Activated CD8-positive, alpha-beta T cell treated with anti-CD3 and anti-CD28 coated beads for 36 hours (primary cell): ENCODE results near the gene CDH5. TPM values are rescaled to one million over a fixed set of nuclear protein-coding genes. Genes with fewer than 3 reads are reported as not detected.

ENCODE experiments used
- ATAC-seq: fragments of 200-7000 bp; cut with Tn5 transposase; one replicate; pipeline ENCODE4 v1.10.0; 2021; ENCODE audit warnings: mild to moderate bottlenecking, moderate library complexity
- CTCF ChIA-PET: fragments of 350-600 bp; sonication (Branson Sonifier 250); formaldehyde crosslinking; loops from one replicate; lab custom pipeline; 2021; ENCODE audit warnings: antibody characterized with exemption; lab: Charles Lee
- POLR2A ChIA-PET: fragments of 350-600 bp; sonication (Branson Sonifier 250); formaldehyde crosslinking; loops from one replicate; lab custom pipeline; 2021; ENCODE audit warnings: antibody characterized with exemption; lab: Charles Lee
- DNase-seq: peaks from one replicate; pipeline ENCODE4 v3.0.0-alpha.2; 2020
- H3K27ac Mint-ChIP-seq: one replicate; pipeline ENCODE4 v1.8.0; 2021; ENCODE audit warnings: mild to moderate bottlenecking, mixed read lengths
- H3K27me3 Mint-ChIP-seq: one replicate; pipeline ENCODE4 v1.8.0; 2021; ENCODE audit warnings: mixed read lengths
- H3K36me3 Mint-ChIP-seq: one replicate; pipeline ENCODE4 v1.8.0; 2021; ENCODE audit warnings: low read depth, mixed read lengths
- H3K4me1 Mint-ChIP-seq: one replicate; pipeline ENCODE4 v1.8.0; 2021; ENCODE audit warnings: low read depth, mixed read lengths
- H3K4me3 Mint-ChIP-seq: one replicate; pipeline ENCODE4 v1.8.0; 2021; ENCODE audit warnings: mild to moderate bottlenecking, moderate library complexity, mixed read lengths
- H3K9me3 Mint-ChIP-seq: one replicate; pipeline ENCODE4 v1.8.0; 2021; ENCODE audit warnings: mixed read lengths
- intact Hi-C: fragments of 100-400 bp; cut with micrococcal nuclease; formaldehyde crosslinking; loops from one replicate; pipeline ENCODE4 v1.10.0; 2022
- total RNA-seq, 2 experiments: library from RNA; stranded (reverse); gene quantifications; one replicate each; pipeline ENCODE4 v1.2.3, GENCODE V29; 2021
- TF ChIP-seq, protein P1 (sequence below): fragments of 200-600 bp; IDR thresholded peaks from one replicate; pipeline ENCODE4 v1.8.0; 2022; ENCODE audit warnings: antibody characterized with exemption, mild to moderate bottlenecking

The CDH5 gene
- total RNA-seq, 2 experiments from 2014 or later, result not detected

DNA sequence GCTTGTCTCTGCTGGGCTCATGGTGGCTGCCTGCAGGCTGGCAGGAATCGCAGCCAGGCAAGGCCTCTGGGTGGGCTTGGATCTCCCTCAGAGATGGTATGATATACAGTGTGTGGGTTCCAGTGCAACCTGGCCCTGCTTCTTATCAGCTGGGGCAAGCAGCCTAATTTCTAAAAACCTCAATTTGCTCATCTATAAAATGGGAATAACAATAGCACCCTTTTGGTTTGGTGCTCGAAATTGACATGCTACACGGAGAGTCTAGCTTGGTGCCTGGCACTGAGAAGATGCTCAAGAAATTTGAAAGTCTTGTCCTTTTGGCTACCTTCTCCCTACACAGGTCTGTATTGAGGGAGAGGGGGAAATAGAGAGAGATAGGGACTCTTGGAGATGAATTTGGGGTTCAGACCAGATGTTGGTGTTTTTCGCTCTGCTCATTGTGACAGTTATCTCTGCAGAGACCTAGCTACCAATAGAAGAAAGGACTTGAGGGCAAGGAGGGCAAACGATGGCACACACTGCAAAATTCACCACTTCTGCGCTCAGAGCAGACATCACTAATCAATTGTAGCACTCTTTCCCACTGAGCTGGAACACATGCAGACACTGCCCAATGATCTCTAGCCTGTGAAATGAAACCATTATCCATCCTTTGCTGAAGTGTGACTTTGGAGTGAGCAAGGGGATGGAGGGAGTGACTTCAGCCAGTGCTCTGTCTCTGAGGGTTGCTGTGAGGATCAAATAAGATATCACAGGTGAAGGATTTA is 76.2 kb downstream of the CDH5 start:
- CTCF ChIA-PET, result interaction anchor here (1.3 to 2.1 kb wide), 3 partner anchors 9 to 37 kb away, joined by 4 read pairs; no protein-coding TSS in a partner anchor

DNA sequence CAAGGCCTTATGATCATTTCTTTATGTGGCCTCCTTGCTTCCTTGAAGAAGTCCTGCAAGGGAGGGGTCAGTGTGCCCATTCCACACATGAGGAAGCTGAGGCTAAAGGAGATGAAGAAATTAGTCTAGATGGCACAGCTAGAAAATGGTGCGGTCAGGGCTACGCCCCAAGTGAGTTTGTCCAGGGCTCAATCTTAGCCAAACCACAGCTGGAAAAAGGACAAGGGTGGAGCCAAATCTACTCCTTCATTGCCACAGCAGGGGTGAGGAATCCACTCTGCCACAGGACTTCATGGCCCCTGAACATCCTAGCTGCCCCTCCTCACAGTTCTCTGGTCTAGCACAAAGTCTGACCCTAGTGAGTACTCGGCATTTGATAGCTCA is 76.8 kb downstream of the CDH5 start:
- ChIA-PET POLR2A (no interaction called here), CTCF (interaction anchor here (0.9 to 2.1 kb wide), 6 partner anchors 8 to 38 kb away, joined by 3 to 6 read pairs (median 4); no protein-coding TSS in a partner anchor)
- H3K4me1 Mint-ChIP-seq, result no peaks in the 10 kb centered on the region
- intact Hi-C loops, result no loop called here
- no peaks in the 10 kb centered on the region for H3K36me3 Mint-ChIP-seq
- ATAC-seq (no peak), DNase-seq (no peak)
- peaks cover 10% of the 10 kb centered on the region for H3K27me3 Mint-ChIP-seq
- no peaks in the 10 kb centered on the region for H3K9me3 Mint-ChIP-seq
- no peak overlapping the region for H3K27ac Mint-ChIP-seq
- TF ChIP-seq, protein P1, sequence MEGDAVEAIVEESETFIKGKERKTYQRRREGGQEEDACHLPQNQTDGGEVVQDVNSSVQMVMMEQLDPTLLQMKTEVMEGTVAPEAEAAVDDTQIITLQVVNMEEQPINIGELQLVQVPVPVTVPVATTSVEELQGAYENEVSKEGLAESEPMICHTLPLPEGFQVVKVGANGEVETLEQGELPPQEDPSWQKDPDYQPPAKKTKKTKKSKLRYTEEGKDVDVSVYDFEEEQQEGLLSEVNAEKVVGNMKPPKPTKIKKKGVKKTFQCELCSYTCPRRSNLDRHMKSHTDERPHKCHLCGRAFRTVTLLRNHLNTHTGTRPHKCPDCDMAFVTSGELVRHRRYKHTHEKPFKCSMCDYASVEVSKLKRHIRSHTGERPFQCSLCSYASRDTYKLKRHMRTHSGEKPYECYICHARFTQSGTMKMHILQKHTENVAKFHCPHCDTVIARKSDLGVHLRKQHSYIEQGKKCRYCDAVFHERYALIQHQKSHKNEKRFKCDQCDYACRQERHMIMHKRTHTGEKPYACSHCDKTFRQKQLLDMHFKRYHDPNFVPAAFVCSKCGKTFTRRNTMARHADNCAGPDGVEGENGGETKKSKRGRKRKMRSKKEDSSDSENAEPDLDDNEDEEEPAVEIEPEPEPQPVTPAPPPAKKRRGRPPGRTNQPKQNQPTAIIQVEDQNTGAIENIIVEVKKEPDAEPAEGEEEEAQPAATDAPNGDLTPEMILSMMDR, result no peak
- no peak overlapping the region for H3K4me3 Mint-ChIP-seq

More for the DNA sequence above, 76.2 kb downstream of the CDH5 start:
- no peaks in the 10 kb centered on the region for H3K4me1 Mint-ChIP-seq
- H3K9me3 Mint-ChIP-seq, result no peaks in the 10 kb centered on the region
- H3K36me3 Mint-ChIP-seq, result no peaks in the 10 kb centered on the region
- no peak overlapping the region for H3K27ac Mint-ChIP-seq
- ATAC-seq (no peak), DNase-seq (no peak)
- H3K4me3 Mint-ChIP-seq, result no peak overlapping the region
- POLR2A ChIA-PET, result no interaction called here
- TF ChIP-seq, protein P1, result no peak
- intact Hi-C loops, result no loop called here
- peaks cover 10% of the 10 kb centered on the region for H3K27me3 Mint-ChIP-seq

DNA sequence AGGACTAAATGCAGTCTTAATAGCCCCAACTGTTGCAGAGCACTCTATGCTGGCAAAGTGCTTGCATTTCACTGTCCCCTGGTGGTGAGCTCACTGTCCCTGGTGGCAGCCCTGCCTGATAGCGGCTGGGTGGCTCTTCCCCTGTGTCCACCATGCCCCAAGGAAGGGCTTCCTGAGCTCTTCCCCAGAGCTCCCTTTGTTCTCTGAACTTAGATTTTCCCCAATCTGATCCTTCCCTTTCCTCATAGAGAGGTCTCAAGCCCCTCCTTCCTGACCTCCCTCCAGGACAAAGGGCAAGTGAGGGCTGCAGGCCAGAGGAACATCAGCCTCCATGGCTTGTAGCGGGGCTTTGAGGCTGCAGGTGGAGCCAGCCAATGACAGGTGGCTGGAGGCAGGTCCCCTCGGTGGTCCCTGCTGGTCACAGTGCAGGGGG is 77.6 kb downstream of the CDH5 start:
- H3K27me3 Mint-ChIP-seq, result peaks cover 7% of the 10 kb centered on the region
- ChIA-PET CTCF (interaction anchor here (0.9 to 2.1 kb wide), 4 partner anchors 12 to 38 kb away, joined by 3 to 6 read pairs (median 4); no protein-coding TSS in a partner anchor), POLR2A (no interaction called here)
- no peaks in the 10 kb centered on the region for H3K9me3 Mint-ChIP-seq
- H3K4me1 Mint-ChIP-seq, result no peaks in the 10 kb centered on the region
- intact Hi-C loops, result no loop called here
- no peaks in the 10 kb centered on the region for H3K36me3 Mint-ChIP-seq
- TF ChIP-seq, protein P1, result no peak
- DNase-seq (no peak), ATAC-seq (no peak)
- H3K4me3 Mint-ChIP-seq, result no peak overlapping the region
- H3K27ac Mint-ChIP-seq, result no peak overlapping the region

DNA sequence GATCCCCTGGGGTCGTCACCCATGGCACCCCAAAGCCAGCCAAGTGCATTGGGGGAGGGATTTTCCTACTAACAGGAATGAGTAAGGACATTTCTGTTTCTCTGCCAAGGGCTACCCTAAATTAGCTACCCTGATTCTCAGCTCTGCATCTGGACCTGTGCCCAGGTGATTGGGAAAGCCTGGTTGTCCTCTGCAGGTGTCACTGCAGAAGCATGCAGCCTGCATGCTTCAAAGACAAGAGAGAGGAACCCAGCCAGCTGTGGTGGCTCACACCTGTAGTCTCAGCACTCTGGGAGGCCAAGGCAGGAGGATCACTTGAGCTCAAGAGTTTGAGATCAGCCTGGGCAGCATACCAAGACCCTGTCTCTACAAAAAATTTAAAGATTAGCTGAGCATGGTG is 80.2 kb downstream of the CDH5 start:
- H3K4me1 Mint-ChIP-seq, result no peaks in the 10 kb centered on the region
- H3K27ac Mint-ChIP-seq, result no peak overlapping the region
- no peak for DNase-seq
- H3K36me3 Mint-ChIP-seq, result no peaks in the 10 kb centered on the region
- no peak overlapping the region for H3K4me3 Mint-ChIP-seq
- TF ChIP-seq, protein P1, result no peak
- POLR2A ChIA-PET, result no interaction called here
- intact Hi-C loops, result no loop called here
- CTCF ChIA-PET, result interaction anchor here (0.8 kb wide), 1 partner anchor 9 kb away, joined by 3 read pairs; no protein-coding TSS in a partner anchor
- ATAC-seq, result no peak
- peaks cover 7% of the 10 kb centered on the region for H3K27me3 Mint-ChIP-seq
- no peaks in the 10 kb centered on the region for H3K9me3 Mint-ChIP-seq

DNA sequence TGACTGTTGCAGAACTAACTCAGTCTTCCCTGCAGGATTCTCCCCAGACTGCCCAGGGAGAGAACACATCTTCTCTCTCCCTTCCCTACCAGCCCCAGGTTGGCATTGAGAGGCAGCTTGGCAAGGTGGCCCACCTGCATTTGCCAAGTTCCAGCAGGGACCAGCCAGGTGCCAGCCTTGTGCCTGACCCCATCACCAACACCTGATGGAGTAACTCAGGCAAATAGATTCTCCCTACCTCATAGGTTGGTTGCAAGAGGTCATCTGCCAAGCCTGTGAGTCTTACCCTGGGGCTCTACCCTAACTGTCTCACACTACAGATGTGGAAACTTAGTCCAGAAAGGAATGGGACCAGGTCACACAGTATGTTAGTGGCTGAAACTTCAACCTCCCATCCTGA is 81.0 kb downstream of the CDH5 start:
- Mint-ChIP-seq H3K4me3 (no peak overlapping the region), H3K9me3 (no peaks in the 10 kb centered on the region), H3K4me1 (no peaks in the 10 kb centered on the region), H3K27ac (no peak overlapping the region), H3K36me3 (no peaks in the 10 kb centered on the region), H3K27me3 (peaks cover 6% of the 10 kb centered on the region)
- ATAC-seq, result no peak
- POLR2A ChIA-PET, result no interaction called here
- no peak for DNase-seq
- intact Hi-C loops, result no loop called here
- CTCF ChIA-PET, result no interaction called here
- TF ChIP-seq, protein P1, result no peak
